Measurements from ENCODE around the gene SNX9. TPM values are rescaled to one million over a fixed set of nuclear protein-coding genes. Genes with fewer than 3 reads are reported as not detected.

The SNX9 gene
- total RNA-seq, 1 experiment from 2014 or later: 16.6 TPM

DNA sequence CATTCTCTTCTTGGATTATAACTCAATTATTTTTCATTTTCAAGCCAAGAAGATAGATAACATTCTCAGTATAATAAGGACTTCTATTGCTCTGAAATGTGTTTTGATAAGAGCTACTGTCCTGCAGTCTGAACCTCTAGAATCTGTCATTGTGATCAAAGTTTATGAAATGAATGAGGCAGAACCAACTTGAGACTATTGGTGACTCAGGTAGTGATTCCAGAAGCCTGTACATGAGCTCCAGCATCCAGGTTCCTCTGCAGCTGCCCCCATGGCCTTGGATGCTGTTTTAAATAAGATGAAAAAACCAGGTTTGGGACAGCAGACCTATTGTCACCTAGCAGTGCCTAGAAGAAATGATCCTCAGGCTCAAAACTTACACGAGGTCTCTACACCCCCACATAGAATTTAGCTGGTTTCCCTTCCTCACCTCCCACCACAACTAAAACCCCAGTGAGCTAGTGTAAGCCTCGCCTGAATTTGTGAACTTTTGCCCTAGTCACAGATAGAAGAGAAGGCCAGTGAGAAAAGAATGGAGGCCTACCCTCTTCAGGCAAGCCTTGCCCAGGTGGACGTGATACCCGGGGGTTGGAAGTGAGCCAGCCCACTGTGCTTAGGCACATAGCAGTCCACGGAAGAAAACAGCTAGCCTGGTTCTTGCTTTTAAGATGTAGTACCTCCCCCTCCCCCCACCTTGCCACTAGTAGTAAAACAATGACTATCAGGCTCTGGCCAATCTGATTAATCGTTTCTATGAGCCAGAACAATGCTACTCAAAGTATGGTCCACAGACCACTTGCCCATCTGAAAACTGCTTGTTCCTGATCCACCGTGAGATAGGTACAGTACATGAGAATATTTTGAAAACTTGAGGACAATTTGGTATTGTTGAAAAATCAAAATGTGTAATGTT is 85.6 kb downstream of the SNX9 start:
- intact Hi-C loops (cut with micrococcal nuclease; ENCODE audit: unreplicated experiment): no loop called here
- no TSS peak for BruUV-seq (replicated peaks)
- Mint-ChIP-seq H3K9me3 (ENCODE audit: low read depth, unreplicated experiment) (no peaks in the 10 kb centered on the region), H3K27ac (ENCODE audit: unreplicated experiment) (no peak overlapping the region), H3K4me1 (ENCODE audit: low read depth, unreplicated experiment) (no peaks in the 10 kb centered on the region), H3K27me3 (ENCODE audit: unreplicated experiment) (no peaks in the 10 kb centered on the region), H3K36me3 (ENCODE audit: insufficient read depth, unreplicated experiment) (peaks cover 3% of the 10 kb centered on the region), H3K4me3 (ENCODE audit: low read depth, unreplicated experiment) (no peak overlapping the region)
- TF ChIP-seq, protein P1, sequence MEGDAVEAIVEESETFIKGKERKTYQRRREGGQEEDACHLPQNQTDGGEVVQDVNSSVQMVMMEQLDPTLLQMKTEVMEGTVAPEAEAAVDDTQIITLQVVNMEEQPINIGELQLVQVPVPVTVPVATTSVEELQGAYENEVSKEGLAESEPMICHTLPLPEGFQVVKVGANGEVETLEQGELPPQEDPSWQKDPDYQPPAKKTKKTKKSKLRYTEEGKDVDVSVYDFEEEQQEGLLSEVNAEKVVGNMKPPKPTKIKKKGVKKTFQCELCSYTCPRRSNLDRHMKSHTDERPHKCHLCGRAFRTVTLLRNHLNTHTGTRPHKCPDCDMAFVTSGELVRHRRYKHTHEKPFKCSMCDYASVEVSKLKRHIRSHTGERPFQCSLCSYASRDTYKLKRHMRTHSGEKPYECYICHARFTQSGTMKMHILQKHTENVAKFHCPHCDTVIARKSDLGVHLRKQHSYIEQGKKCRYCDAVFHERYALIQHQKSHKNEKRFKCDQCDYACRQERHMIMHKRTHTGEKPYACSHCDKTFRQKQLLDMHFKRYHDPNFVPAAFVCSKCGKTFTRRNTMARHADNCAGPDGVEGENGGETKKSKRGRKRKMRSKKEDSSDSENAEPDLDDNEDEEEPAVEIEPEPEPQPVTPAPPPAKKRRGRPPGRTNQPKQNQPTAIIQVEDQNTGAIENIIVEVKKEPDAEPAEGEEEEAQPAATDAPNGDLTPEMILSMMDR (IDR thresholded peaks at IDR 0.05; ENCODE audit: unreplicated experiment): no peak
- no peak for DNase-seq
- CTCF ChIA-PET: no interaction called here

GRCh38 chr6:157909282-157909664 is 86.2 kb downstream of the SNX9 start:
- Mint-ChIP-seq H3K27me3 (ENCODE audit: unreplicated experiment) (no peaks in the 10 kb centered on the region), H3K4me1 (ENCODE audit: low read depth, unreplicated experiment) (no peaks in the 10 kb centered on the region), H3K4me3 (ENCODE audit: low read depth, unreplicated experiment) (no peak overlapping the region), H3K27ac (ENCODE audit: unreplicated experiment) (no peak overlapping the region), H3K36me3 (ENCODE audit: insufficient read depth, unreplicated experiment) (peaks cover 3% of the 10 kb centered on the region), H3K9me3 (ENCODE audit: low read depth, unreplicated experiment) (no peaks in the 10 kb centered on the region)
- TF ChIP-seq, protein P1 (IDR thresholded peaks at IDR 0.05; ENCODE audit: unreplicated experiment): no peak
- intact Hi-C loops (cut with micrococcal nuclease; ENCODE audit: unreplicated experiment): no loop called here
- DNase-seq: no peak
- no TSS peak for BruUV-seq (replicated peaks)
- CTCF ChIA-PET: no interaction called here

DNA sequence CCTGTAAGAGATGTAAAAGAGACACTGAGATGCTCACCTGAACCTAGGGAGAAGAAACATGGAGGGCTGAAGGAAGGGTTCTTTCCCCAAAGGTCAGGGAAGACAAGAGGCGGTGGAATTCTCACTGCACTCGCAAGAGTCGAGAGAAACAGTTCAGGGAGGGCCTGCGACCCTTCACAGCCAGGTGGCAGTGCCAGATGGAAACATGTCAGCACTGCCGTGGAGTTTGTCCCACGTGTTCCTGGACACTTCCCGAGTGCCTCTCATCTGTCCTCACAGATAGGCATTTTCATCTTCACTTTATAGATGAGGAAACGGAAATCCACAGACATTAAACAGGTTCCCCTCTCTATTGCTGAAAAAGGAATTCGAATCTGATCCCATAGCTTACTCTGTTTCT is 88.2 kb downstream of the SNX9 start:
- BruUV-seq (replicated peaks): no TSS peak
- Mint-ChIP-seq H3K36me3 (ENCODE audit: insufficient read depth, unreplicated experiment) (peaks cover 3% of the 10 kb centered on the region), H3K9me3 (ENCODE audit: low read depth, unreplicated experiment) (no peaks in the 10 kb centered on the region)

DNA sequence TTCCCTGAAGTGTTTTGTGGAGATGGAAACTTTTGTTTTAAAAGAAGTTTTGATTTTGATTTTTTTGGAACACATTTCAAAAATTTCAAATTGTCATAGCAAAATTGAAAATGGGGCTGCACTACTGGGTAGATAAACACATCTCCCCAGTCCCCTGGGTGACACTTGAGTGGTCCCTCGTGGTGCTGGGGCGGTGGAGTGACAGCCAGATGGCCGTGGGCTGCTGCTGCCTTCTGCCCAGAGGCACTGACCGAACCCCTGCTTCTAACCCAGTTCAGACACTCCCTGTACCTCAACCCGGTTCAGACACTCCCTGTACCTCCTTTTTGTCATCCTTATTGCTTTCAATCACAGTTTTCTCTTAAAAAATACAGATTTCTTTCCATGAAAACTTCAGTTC is 88.7 kb downstream of the SNX9 start:
- H3K27me3 Mint-ChIP-seq (ENCODE audit: unreplicated experiment): no peaks in the 10 kb centered on the region
- intact Hi-C loops (cut with micrococcal nuclease; ENCODE audit: unreplicated experiment): no loop called here
- CTCF ChIA-PET: no interaction called here
- TF ChIP-seq, protein P1 (IDR thresholded peaks at IDR 0.05; ENCODE audit: unreplicated experiment): no peak
- no peaks in the 10 kb centered on the region for H3K9me3 Mint-ChIP-seq (ENCODE audit: low read depth, unreplicated experiment)
- BruUV-seq (replicated peaks): no TSS peak
- no peaks in the 10 kb centered on the region for H3K4me1 Mint-ChIP-seq (ENCODE audit: low read depth, unreplicated experiment)
- H3K36me3 Mint-ChIP-seq (ENCODE audit: insufficient read depth, unreplicated experiment): peaks cover 3% of the 10 kb centered on the region
- no peak overlapping the region for H3K27ac Mint-ChIP-seq (ENCODE audit: unreplicated experiment)
- no peak overlapping the region for H3K4me3 Mint-ChIP-seq (ENCODE audit: low read depth, unreplicated experiment)
- DNase-seq: no peak

More for the DNA sequence above, 88.2 kb downstream of the SNX9 start:
- no peak overlapping the region for H3K4me3 Mint-ChIP-seq (ENCODE audit: low read depth, unreplicated experiment)
- H3K27ac Mint-ChIP-seq (ENCODE audit: unreplicated experiment): no peak overlapping the region
- H3K4me1 Mint-ChIP-seq (ENCODE audit: low read depth, unreplicated experiment): no peaks in the 10 kb centered on the region
- intact Hi-C loops (cut with micrococcal nuclease; ENCODE audit: unreplicated experiment): no loop called here
- no peak for DNase-seq
- TF ChIP-seq, protein P1 (IDR thresholded peaks at IDR 0.05; ENCODE audit: unreplicated experiment): no peak
- CTCF ChIA-PET: no interaction called here
- no peaks in the 10 kb centered on the region for H3K27me3 Mint-ChIP-seq (ENCODE audit: unreplicated experiment)
